ENCODE results near the gene GPR55.

DNA sequence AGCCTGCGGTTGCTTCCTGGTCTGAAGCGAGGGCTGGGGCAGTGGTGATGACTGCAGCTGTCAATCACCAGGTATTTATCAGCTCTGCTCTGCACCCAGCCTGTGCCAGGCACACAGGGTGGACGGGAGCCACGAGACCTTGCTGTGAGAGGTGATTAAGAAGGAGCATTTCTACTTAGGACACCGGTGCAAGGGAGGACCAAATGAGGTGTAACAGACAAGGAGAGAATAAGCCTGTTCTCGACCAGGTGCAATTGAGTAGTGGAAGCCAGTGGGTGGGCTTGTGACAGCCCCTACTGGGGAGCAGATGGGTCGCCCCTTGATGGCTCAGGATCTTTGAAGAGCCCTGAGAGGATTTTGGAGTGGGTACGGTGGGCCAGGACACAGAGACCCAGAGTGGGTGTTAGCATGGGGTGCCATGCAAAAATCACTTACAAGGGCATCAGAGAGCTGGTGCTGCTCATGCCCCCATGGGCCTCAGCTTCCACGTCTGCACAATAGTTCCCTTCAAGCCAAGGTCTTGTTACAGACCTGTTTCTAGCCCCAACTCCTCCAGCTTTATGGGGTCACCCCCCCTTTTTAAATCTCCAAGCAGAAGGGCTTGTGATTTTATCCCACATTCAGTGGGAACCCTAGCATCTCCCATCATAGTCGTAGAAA lies 24.6 kb downstream of the GPR55 start:
- TF ChIP-seq CTCF (IDR thresholded peaks at IDR 0.05) (no peak), EZH2 (IDR thresholded peaks at IDR 0.05; ENCODE audit: borderline replicate concordance, insufficient read depth, low read depth, low read length, poor library complexity, severe bottlenecking) (no peak)

Data from B cell (primary cell).